Loucy (cell line): ENCODE measurements around the gene ELAVL2.

ENCODE experiments used
- H2AFZ ChIP-seq: fragments of 200-600 bp; sonication (generic); 2 replicates; pipeline ENCODE4 v1.6.0; 2016; ENCODE audit warnings: antibody characterized with exemption, mild to moderate bottlenecking, low read length, moderate library complexity
- H3F3A ChIP-seq: fragments of 200-600 bp; 2 replicates; pipeline ENCODE4 v1.6.0; 2016; ENCODE audit warnings: antibody characterized with exemption, low read depth, mild to moderate bottlenecking
- H3K27me3 ChIP-seq: fragments of 200-600 bp; sonication (generic); 2 replicates; pipeline ENCODE4 v1.6.1; 2014; ENCODE audit warnings: low read length, mild to moderate bottlenecking; ENCODE audit not compliant: insufficient read depth, poor library complexity, severe bottlenecking
- H3K36me3 ChIP-seq: fragments of 200-600 bp; sonication (generic); 2 replicates; pipeline ENCODE4 v1.6.1; 2016; ENCODE audit warnings: low read length; ENCODE audit not compliant: insufficient read depth
- H3K4me1 ChIP-seq: fragments of 200-600 bp; sonication (generic); 2 replicates; pipeline ENCODE4 v1.5.1; 2014; ENCODE audit warnings: low read length, mild to moderate bottlenecking; ENCODE audit not compliant: insufficient read depth, poor library complexity, severe bottlenecking
- H3K4me2 ChIP-seq: fragments of 200-600 bp; sonication (generic); 2 replicates; pipeline ENCODE4 v1.6.0; 2014; ENCODE audit warnings: antibody characterized with exemption, low read length, low read depth, mild to moderate bottlenecking; ENCODE audit not compliant: poor library complexity, severe bottlenecking
- H3K4me3 ChIP-seq: fragments of 200-600 bp; sonication (generic); 2 replicates; pipeline ENCODE4 v1.5.1; 2014; ENCODE audit warnings: low read length, mild to moderate bottlenecking, mixed read lengths; ENCODE audit not compliant: poor library complexity, severe bottlenecking
- H3K79me2 ChIP-seq: fragments of 200-600 bp; sonication (generic); 2 replicates; pipeline ENCODE4 v1.6.1; 2014; ENCODE audit warnings: low read length; ENCODE audit not compliant: insufficient read depth
- H3K9ac ChIP-seq: fragments of 200-600 bp; sonication (generic); 2 replicates; pipeline ENCODE4 v1.6.0; 2014; ENCODE audit warnings: mild to moderate bottlenecking, low read depth, low read length, moderate library complexity; ENCODE audit not compliant: poor library complexity, severe bottlenecking
- H3K9me2 ChIP-seq: fragments of 200-600 bp; sonication (generic); replicated peaks from 2 replicates; pipeline ENCODE4 v1.6.1; 2016; ENCODE audit warnings: low read depth, low read length, mixed read lengths
- H3K9me3 ChIP-seq: fragments of 200-600 bp; sonication (generic); 2 replicates; pipeline ENCODE4 v1.6.1; 2014; ENCODE audit warnings: mild to moderate bottlenecking, antibody characterized with exemption, low read length, low read depth; ENCODE audit not compliant: insufficient read depth
- H4K20me1 ChIP-seq: fragments of 200-600 bp; sonication (generic); 2 replicates; pipeline ENCODE4 v1.6.0; 2014; ENCODE audit warnings: antibody characterized with exemption, low read length, mild to moderate bottlenecking; ENCODE audit not compliant: insufficient read depth, poor library complexity, severe bottlenecking
- EZH2phosphoT487 ChIP-seq: fragments of 200-600 bp; IDR thresholded peaks from 2 replicates; pipeline ENCODE4 v1.6.1; 2018; ENCODE audit warnings: antibody characterized with exemption, mild to moderate bottlenecking, moderate library complexity, borderline replicate concordance
- TF ChIP-seq, protein P1 (sequence below): fragments of 200-600 bp; sonication (generic); conservative IDR thresholded peaks from 2 replicates; pipeline ENCODE4 v1.5.1; 2014; ENCODE audit warnings: mild to moderate bottlenecking, antibody characterized with exemption, low read length

The ELAVL2 gene

GRCh38 chr9:23823269-23823668 lies 2.8 kb downstream of the ELAVL2 start:
- Histone ChIP-seq H3K4me3 (no peak overlapping the region), H3F3A (no peaks in the 10 kb centered on the region), H3K27me3 (no peaks in the 10 kb centered on the region), H3K4me1 (no peaks in the 10 kb centered on the region), H3K79me2 (no peaks in the 10 kb centered on the region), H3K4me2 (no peak overlapping the region), H4K20me1 (no peaks in the 10 kb centered on the region), H3K9me3 (no peaks in the 10 kb centered on the region), H3K9ac (no peak overlapping the region), H3K9me2 (no peaks in the 10 kb centered on the region), H2AFZ (no peak overlapping the region), H3K36me3 (no peaks in the 10 kb centered on the region)
- TF ChIP-seq, protein P1, sequence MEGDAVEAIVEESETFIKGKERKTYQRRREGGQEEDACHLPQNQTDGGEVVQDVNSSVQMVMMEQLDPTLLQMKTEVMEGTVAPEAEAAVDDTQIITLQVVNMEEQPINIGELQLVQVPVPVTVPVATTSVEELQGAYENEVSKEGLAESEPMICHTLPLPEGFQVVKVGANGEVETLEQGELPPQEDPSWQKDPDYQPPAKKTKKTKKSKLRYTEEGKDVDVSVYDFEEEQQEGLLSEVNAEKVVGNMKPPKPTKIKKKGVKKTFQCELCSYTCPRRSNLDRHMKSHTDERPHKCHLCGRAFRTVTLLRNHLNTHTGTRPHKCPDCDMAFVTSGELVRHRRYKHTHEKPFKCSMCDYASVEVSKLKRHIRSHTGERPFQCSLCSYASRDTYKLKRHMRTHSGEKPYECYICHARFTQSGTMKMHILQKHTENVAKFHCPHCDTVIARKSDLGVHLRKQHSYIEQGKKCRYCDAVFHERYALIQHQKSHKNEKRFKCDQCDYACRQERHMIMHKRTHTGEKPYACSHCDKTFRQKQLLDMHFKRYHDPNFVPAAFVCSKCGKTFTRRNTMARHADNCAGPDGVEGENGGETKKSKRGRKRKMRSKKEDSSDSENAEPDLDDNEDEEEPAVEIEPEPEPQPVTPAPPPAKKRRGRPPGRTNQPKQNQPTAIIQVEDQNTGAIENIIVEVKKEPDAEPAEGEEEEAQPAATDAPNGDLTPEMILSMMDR: no peak
- TF ChIP-seq EZH2phosphoT487: no peak

- no peak for TF ChIP-seq EZH2phosphoT487
- TF ChIP-seq, protein P1: no peak
- no peaks in the 10 kb centered on the region for H3K36me3 ChIP-seq
- no peaks in the 10 kb centered on the region for H3K9me3 ChIP-seq
- H3K9me2 ChIP-seq: no peaks in the 10 kb centered on the region
- no peak overlapping the region for H3K9ac ChIP-seq
- H3K4me1 ChIP-seq: no peaks in the 10 kb centered on the region
- no peaks in the 10 kb centered on the region for H3F3A ChIP-seq
- no peaks in the 10 kb centered on the region for H3K79me2 ChIP-seq
- H3K4me2 ChIP-seq: no peak overlapping the region
- H3K4me3 ChIP-seq: no peak overlapping the region
- no peak overlapping the region for H2AFZ ChIP-seq
- H4K20me1 ChIP-seq: no peaks in the 10 kb centered on the region
- H3K27me3 ChIP-seq: no peaks in the 10 kb centered on the region
These were observed 3.5 kb downstream of the ELAVL2 start for GRCh38 chr9:23822261-23823169.

- no peaks in the 10 kb centered on the region for H4K20me1 ChIP-seq
- no peaks in the 10 kb centered on the region for H3F3A ChIP-seq
- H3K4me3 ChIP-seq: no peak overlapping the region
- H2AFZ ChIP-seq: no peak overlapping the region
- H3K4me2 ChIP-seq: no peak overlapping the region
- no peaks in the 10 kb centered on the region for H3K27me3 ChIP-seq
- TF ChIP-seq EZH2phosphoT487: no peak
- TF ChIP-seq, protein P1: no peak
- no peaks in the 10 kb centered on the region for H3K36me3 ChIP-seq
- no peaks in the 10 kb centered on the region for H3K4me1 ChIP-seq
- H3K79me2 ChIP-seq: no peaks in the 10 kb centered on the region
- no peaks in the 10 kb centered on the region for H3K9me3 ChIP-seq
- H3K9me2 ChIP-seq: no peaks in the 10 kb centered on the region
- H3K9ac ChIP-seq: no peak overlapping the region
These were observed 4.5 kb downstream of the ELAVL2 start for GRCh38 chr9:23821375-23822181.
